ENCODE data around the gene CENPP.

Gene CENPP

GRCh38 chr9:92457576-92457975 lies 131.8 kb downstream of the CENPP start:
- Histone ChIP-seq H3K4me3 (ENCODE audit: low read depth, low read length, poor library complexity, severe bottlenecking) (no peak overlapping the region), H3K79me2 (ENCODE audit: insufficient read depth, low read length) (no peaks in the 10 kb centered on the region), H3K27me3 (ENCODE audit: insufficient read depth, low read length) (no peaks in the 10 kb centered on the region), H3K9me3 (ENCODE audit: low read length) (no peaks in the 10 kb centered on the region), H3K27ac (ENCODE audit: low read depth, low read length, poor library complexity, severe bottlenecking) (no peak overlapping the region), H3K4me2 (ENCODE audit: low read length) (no peak overlapping the region), H3K9ac (ENCODE audit: low read length) (no peak overlapping the region), H3K36me3 (ENCODE audit: insufficient read depth, low read length) (no peaks in the 10 kb centered on the region), H3K9me2 (ENCODE audit: low read depth, low read length) (no peaks in the 10 kb centered on the region), H2AFZ (ENCODE audit: low read length) (no peak overlapping the region), H3K4me1 (ENCODE audit: insufficient read depth, low read length, severe bottlenecking) (no peaks in the 10 kb centered on the region), H4K20me1 (ENCODE audit: insufficient read depth, low read length) (no peaks in the 10 kb centered on the region), H3F3A (ENCODE audit: insufficient read depth, low read length) (no peaks in the 10 kb centered on the region)
- no peak for TF ChIP-seq EZH2 (IDR thresholded peaks at IDR 0.05; ENCODE audit: borderline replicate concordance, low read length)
- no peak for TF ChIP-seq CTCF (IDR thresholded peaks at IDR 0.05; ENCODE audit: low read length)

- H2AFZ ChIP-seq (ENCODE audit: low read length): no peak overlapping the region
Measured at GRCh38 chr9:92463387-92463786, 137.6 kb downstream of the CENPP start.

GRCh38 chr9:92463984-92464383 lies 138.2 kb downstream of the CENPP start:
- Histone ChIP-seq H3K4me3 (ENCODE audit: low read depth, low read length, poor library complexity, severe bottlenecking) (no peak overlapping the region), H3K9ac (ENCODE audit: low read length) (no peak overlapping the region), H3K4me2 (ENCODE audit: low read length) (no peak overlapping the region), H3F3A (ENCODE audit: insufficient read depth, low read length) (no peaks in the 10 kb centered on the region), H3K27me3 (ENCODE audit: insufficient read depth, low read length) (no peaks in the 10 kb centered on the region), H4K20me1 (ENCODE audit: insufficient read depth, low read length) (no peaks in the 10 kb centered on the region), H3K9me3 (ENCODE audit: low read length) (no peaks in the 10 kb centered on the region), H3K27ac (ENCODE audit: low read depth, low read length, poor library complexity, severe bottlenecking) (no peak overlapping the region), H2AFZ (ENCODE audit: low read length) (no peak overlapping the region), H3K79me2 (ENCODE audit: insufficient read depth, low read length) (no peaks in the 10 kb centered on the region), H3K9me2 (ENCODE audit: low read depth, low read length) (no peaks in the 10 kb centered on the region), H3K4me1 (ENCODE audit: insufficient read depth, low read length, severe bottlenecking) (no peaks in the 10 kb centered on the region), H3K36me3 (ENCODE audit: insufficient read depth, low read length) (no peaks in the 10 kb centered on the region)
- TF ChIP-seq EZH2 (IDR thresholded peaks at IDR 0.05; ENCODE audit: borderline replicate concordance, low read length): no peak
- no peak for TF ChIP-seq CTCF (IDR thresholded peaks at IDR 0.05; ENCODE audit: low read length)

More at GRCh38 chr9:92463387-92463786, 137.6 kb downstream of the CENPP start:
- Histone ChIP-seq H3K9me2 (ENCODE audit: low read depth, low read length) (no peaks in the 10 kb centered on the region), H3K4me2 (ENCODE audit: low read length) (no peak overlapping the region), H3K27me3 (ENCODE audit: insufficient read depth, low read length) (no peaks in the 10 kb centered on the region), H3F3A (ENCODE audit: insufficient read depth, low read length) (no peaks in the 10 kb centered on the region), H3K79me2 (ENCODE audit: insufficient read depth, low read length) (no peaks in the 10 kb centered on the region), H3K9ac (ENCODE audit: low read length) (no peak overlapping the region), H4K20me1 (ENCODE audit: insufficient read depth, low read length) (no peaks in the 10 kb centered on the region), H3K36me3 (ENCODE audit: insufficient read depth, low read length) (no peaks in the 10 kb centered on the region), H3K9me3 (ENCODE audit: low read length) (no peaks in the 10 kb centered on the region), H3K27ac (ENCODE audit: low read depth, low read length, poor library complexity, severe bottlenecking) (no peak overlapping the region), H3K4me1 (ENCODE audit: insufficient read depth, low read length, severe bottlenecking) (no peaks in the 10 kb centered on the region), H3K4me3 (ENCODE audit: low read depth, low read length, poor library complexity, severe bottlenecking) (no peak overlapping the region)
- TF ChIP-seq EZH2 (IDR thresholded peaks at IDR 0.05; ENCODE audit: borderline replicate concordance, low read length): no peak

- TF ChIP-seq CTCF (IDR thresholded peaks at IDR 0.05; ENCODE audit: low read length) (no peak), EZH2 (IDR thresholded peaks at IDR 0.05; ENCODE audit: borderline replicate concordance, low read length) (no peak)
- Histone ChIP-seq H3K79me2 (ENCODE audit: insufficient read depth, low read length) (no peaks in the 10 kb centered on the region), H3K27ac (ENCODE audit: low read depth, low read length, poor library complexity, severe bottlenecking) (no peak overlapping the region), H3K9me3 (ENCODE audit: low read length) (no peaks in the 10 kb centered on the region), H3F3A (ENCODE audit: insufficient read depth, low read length) (no peaks in the 10 kb centered on the region), H3K4me3 (ENCODE audit: low read depth, low read length, poor library complexity, severe bottlenecking) (no peak overlapping the region), H3K36me3 (ENCODE audit: insufficient read depth, low read length) (no peaks in the 10 kb centered on the region), H3K4me1 (ENCODE audit: insufficient read depth, low read length, severe bottlenecking) (no peaks in the 10 kb centered on the region), H2AFZ (ENCODE audit: low read length) (no peak overlapping the region), H3K4me2 (ENCODE audit: low read length) (no peak overlapping the region), H3K9ac (ENCODE audit: low read length) (no peak overlapping the region), H4K20me1 (ENCODE audit: insufficient read depth, low read length) (no peaks in the 10 kb centered on the region), H3K27me3 (ENCODE audit: insufficient read depth, low read length) (no peaks in the 10 kb centered on the region), H3K9me2 (ENCODE audit: low read depth, low read length) (no peaks in the 10 kb centered on the region)
Measured at GRCh38 chr9:92467041-92467440, 141.3 kb downstream of the CENPP start.

Measured in OCI-LY1 (cell line).